ENCODE measurements around the gene ZNF397.
A peak's percentile ranks its signal among the peaks of the same experiment; 100 is the strongest.

- no peak for TF ChIP-seq SNAI2 (CRISPR knock-in tag; IDR thresholded peaks at IDR 0.05)
- peak; percentile 35; the same call in 1 of the 2 replicates for TF ChIP-seq ZNF8 (CRISPR knock-in tag; IDR thresholded peaks at IDR 0.05)
- TF ChIP-seq RARB (CRISPR knock-in tag; IDR thresholded peaks at IDR 0.05) = no peak
- no peak for TF ChIP-seq ISL1 (CRISPR knock-in tag; IDR thresholded peaks at IDR 0.05)
- no peak for TF ChIP-seq TSHZ2 (CRISPR knock-in tag; IDR thresholded peaks at IDR 0.05)
- TF ChIP-seq ESRRG (CRISPR knock-in tag; IDR thresholded peaks at IDR 0.05) = no peak
- no peak for TF ChIP-seq PATZ1 (CRISPR knock-in tag; IDR thresholded peaks at IDR 0.05; ENCODE audit: borderline replicate concordance)
- no peak for TF ChIP-seq CREB5 (CRISPR knock-in tag; IDR thresholded peaks at IDR 0.05; ENCODE audit: low read depth)
Observed at GRCh38 chr18:35205199-35205712, 35.6 kb upstream of the ZNF397 start.

All from SK-N-SH treated with all-trans-retinoic acid at 6 μM for 48 hours (cell line).